SHP77 (cell line): ENCODE results near the gene FAM3B.

Experiments
- DNase-seq, 2 experiments: peaks; one replicate each; lab custom pipeline; 2025; lab: John Stamatoyannopoulos, UW

FAM3B gene

DNA sequence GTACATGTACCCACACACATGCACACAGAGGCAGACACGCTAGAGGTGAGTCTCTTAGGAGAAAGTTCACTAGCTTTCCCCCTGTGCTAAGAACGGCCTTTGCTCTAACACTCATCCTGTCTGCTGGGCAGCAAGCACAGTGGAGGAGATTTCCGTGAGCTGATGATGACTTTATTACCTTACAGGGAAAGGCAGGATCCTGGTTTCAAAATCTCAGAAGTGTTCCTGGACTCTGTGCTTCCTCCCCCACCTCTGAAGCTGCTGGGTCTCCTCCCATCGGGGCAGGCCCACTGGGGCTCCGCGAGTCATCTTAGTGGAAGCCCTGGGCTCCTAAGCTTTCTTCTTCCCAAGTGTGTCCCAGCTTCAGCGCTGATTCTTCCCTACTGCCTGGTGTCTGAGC, 2.7 kb downstream of the FAM3B start:
- DNase-seq = no peak

DNA sequence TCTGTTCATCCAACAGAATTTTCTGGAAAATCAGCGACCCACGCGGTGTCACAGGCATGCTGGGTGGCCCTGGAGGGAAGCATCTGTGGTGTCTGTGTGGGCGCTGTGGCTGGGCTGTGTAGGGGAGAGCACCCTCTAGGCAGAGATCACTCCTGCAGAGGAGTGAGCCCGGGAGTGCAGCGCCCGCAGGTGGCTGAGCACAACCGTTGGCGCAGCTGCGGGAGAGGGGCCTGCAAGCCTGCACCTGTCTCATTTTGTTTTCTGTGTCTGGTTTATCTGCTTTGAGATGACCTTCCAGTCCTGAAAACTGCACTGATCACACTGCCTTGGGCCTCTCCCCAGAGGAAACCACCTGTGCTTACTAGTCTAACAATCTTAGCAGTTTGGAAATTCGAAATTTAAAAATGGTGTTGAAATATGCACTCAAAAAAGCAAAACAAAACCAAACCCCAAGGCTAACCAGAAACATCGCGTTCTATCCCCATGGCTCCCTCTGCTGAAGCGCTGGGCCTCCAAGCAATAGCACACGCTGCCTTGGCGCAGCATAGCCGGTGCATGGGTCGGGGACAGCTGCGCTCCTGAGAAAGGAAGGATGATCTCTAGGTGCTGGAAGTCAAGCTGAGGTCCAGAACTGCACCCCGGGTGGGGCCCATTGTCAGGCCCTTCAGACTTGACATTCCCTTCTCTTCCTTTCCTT, 4.8 kb downstream of the FAM3B start:
- DNase-seq = peak; percentile 15 to 64

DNA sequence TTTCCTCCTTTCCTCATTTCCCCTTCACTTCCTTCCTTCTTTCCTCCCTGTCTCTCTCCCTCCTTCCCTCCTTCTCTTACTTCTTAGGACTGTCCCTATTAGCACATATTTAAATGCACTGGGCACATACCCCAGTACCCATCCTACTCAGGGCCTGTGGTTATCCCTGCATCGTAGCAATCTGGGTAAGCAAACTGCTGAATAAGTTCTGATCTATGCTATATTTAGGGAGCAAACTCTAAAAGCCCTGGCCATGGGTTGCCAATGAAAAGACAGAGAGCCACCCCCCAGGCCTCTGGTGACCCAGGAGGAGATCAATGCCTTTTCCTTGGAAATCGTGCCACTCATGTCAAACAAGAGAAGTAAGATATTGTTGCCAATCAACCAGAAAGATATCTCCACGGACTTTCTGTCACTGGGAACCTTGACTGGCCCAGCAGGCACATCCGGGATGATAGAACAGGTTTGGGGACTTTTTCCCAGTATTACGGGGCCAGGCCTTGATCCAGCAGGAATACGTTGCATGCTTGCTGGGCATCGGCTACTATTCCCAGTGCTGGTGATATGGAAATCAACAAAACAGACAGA, 5.4 kb downstream of the FAM3B start:
- no peak for DNase-seq

DNA sequence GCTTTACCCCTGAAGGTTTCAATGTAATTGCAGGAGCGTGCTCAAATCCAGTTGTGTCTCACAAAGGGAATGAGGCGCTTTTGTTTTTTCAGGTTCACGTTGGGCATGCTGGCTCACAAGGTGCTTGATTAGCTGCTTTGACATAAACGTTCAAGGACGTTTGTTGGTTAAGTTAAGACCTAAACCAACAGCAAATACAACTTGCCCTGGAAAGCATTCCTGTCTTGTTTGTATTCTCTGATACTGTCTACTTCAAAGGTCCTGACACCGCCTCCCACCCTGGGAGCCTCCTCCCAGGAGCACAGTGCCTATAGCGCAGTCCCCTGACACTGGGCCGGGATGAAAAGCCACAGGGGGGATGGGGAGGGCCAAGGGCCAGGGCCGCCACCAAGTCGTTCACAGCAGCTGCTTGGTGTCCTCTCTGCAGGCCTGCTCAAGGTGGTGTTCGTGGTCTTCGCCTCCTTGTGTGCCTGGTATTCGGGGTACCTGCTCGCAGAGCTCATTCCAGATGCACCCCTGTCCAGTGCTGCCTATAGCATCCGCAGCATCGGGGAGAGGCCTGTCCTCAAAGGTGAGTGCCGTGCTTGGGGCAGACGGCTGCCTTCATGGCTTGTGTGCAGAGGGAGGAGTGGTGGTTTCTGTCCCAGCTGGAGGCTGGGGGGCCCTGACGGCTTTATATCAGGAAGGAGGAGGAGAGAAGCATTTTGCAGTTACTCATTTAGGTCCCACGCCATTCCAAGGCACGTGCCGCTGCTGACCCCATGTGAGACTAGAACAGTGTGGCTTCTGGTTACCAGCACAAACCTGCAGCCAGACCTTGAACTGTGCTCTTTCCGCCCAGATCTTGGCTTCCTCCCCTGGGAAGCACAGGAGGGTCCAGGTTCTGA, 6.1 kb downstream of the FAM3B start:
- no peak for DNase-seq

DNA sequence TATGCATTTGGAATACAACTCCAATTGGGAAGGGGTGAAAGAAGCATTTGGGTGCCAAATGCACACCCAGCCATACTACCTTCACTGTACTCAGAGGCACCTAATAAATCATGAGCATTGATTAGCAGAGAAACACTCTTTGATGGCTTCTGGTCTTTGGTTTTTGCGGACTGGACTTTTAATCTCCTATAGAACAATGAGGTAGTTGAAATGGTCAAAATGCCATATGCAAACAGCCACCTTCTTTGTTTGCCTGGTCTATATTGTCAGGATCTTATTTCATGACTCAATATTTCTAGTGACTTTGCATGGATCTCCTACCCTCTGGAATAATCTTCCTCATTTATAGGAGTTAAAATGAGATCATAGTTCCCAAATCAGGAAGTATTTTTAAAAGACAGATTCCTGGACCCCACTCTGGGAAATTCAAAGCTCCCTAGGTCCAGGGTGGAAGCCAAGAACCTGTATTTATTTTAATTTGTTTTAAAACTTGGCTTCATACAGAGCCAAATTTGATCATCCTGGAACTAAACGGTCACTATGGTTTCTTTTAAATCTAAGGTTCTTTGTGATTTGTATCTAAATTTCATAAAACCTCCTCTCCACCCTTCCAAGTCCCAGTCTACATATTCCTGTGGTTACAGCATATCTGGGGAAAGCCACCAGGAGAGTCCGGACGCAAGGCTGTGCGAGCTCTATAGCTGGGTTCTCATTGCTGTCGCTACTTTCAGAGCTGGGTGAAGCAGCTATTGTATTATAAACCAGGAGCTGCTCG, 8.7 kb downstream of the FAM3B start:
- no peak for DNase-seq

DNA sequence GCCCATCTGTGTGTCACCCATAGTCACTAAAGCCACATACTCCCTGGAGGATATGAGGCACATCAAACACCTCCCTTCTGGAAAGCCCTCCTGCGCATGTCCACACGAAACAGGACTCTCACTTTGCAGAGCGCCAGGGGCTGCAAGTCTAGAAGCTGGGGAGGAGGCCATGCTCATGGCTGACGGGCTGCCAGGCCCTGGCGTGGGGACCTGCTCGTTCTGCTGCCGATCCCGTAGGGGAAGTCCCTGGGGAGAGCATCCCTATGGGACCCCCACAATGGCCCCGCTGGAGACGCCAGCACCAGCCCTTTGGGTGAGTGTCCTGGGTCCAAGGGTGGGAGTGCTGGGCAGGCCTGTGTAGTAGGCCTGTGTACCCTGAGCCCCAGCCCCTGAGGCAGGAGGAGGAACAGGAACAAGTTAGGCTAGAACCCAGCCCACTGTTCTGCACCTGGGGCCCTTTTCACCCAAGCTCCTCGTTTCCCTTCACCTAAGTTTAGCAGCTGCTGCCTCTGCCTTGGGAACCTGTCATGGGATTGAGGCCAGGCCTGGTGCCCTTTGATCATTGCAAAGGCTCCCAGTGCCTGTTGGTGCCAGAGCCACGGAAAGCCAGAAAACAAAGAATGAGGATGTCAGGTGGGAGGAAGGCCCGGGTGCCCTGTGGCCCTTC, 9.9 kb downstream of the FAM3B start:
- DNase-seq = no peak

DNA sequence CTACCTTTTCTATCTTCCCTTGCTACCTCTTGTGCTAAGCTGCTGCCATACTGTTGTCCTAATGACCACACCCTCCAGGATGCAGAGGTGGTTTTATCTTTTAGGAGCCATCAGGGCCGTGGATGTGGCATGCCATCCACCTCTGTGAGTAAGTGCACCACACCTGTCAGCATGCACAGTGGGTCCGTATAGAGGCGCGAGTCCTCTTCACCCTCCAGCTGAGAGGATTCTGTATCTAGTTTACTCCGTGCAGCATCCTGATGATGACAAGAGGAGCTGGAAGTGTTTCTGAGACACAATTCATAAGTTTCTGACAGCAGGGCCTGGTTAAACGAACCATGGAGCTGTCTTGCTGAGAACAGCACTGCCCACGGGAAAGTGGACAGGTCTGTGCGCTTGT, 11.2 kb downstream of the FAM3B start:
- no peak for DNase-seq

DNA sequence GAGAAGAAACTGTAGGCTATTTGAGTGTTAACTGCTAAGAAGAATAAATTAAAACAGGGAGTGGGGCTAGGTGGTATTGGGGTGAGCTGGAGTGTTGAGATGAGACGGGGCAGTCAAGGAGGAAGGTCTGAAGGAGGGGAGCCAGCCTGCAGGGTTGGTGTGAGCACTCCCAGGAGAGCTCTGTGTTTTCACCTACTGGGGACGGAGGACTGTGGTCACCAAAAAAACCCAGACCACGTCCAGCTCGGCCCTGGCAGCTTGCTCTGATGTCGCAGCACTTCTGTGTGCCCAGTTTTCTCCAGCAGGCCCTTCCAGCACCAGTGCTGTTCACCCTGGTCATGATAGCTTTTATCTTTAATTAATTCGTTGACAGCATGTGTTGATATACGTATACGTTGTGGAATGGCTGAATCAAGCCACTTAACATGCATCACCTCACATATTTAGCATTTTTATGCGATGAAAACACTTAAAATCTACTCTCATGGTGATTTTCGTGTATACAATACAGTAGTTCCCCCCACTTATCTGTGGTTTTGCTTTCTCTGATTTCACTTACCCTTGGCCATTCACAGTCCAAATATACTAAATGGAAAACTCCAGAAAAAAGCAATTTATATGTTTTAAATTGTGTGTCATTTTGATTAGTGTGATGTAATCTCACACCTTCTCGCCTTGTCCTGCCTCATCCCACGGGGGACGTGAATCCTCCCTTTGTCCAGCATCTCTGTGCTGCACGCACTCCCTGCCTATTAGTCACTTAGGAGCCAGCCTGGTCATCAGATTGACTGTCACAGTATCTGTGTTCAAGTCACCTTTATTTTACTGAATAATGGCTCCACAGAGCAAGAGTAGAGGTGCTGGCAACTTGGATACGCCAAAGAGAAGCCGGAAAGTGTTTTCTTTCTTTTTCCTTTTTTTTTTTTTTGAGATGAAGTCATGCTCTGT, 12.3 kb downstream of the FAM3B start:
- DNase-seq = no peak

DNA sequence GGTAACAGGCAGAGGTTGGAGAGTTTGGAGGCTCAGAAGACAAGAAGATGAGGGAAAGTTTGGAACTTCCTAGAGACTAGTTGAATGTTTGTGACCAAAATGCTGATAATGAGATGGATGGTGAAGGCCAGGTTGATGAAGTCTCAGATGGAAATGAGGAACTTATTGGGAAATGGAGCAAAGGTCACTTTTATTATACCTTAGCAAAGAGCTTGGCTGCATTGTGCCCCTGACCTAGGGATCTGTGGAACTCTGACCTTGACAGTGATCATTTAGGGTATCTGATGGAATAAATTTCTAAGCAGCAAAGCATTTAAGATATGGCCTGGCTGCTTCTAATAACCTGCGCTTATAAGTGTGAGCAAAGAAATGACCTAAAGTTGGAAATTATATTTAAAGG, 17.2 kb downstream of the FAM3B start:
- no peak for DNase-seq

DNA sequence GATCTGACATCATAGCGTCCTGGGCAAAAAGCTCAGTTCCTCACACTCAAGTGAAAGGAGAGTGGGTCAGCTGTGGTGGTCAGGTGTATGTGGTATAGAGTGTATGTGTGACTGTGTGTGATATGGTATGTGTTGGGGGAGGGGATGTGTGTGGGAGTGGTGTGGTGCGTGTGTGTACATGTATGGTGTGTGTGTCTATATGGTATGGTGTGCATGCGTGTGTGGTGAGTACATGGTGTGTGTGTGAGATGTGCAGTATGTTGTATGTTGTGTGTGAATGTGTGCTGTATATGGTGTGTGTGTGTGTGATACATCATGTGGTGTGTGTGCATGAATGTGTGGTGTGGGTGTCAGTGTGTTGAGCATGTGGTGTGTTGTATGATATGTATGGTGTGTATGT, 20.9 kb downstream of the FAM3B start:
- no peak for DNase-seq

DNA sequence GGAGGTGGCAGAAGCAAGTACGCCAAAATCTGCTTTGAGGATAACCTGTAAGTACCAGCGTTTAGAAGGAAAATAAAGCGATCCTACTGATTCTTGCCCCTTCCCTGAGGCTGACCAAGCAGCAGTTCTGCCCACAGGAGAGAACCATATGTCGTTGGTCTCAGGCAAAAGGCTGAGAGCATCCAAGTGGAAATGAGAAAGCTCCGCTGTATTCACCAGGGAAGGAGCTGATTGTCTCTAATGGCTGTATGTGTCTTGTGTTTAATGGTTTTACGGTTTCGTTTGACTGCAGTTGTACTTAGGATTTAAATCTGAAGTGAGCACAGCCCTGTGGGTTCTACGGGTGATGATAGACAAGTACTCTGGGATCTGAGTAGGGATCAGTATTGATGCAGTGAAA, 21.9 kb downstream of the FAM3B start:
- no peak for DNase-seq

DNA sequence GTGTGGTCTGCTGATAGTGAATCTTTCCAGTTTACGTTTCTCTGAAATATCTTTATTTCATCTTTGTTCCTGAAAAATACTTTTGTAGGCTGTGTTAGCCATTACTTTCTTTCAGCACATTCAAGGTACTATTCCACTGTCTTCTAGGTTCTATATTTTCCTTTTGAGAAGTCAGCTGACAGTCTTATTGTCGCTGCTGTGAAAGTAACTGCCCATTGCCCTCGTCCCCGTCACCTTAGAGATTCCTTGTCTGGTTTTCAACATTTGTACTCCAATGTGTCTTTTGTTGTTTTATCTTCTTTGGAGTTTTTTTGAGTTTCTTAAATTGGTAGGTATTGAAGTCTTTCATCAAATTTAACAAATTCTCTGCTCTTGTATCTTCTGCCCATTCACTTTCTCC, 25.4 kb downstream of the FAM3B start:
- no peak for DNase-seq

DNA sequence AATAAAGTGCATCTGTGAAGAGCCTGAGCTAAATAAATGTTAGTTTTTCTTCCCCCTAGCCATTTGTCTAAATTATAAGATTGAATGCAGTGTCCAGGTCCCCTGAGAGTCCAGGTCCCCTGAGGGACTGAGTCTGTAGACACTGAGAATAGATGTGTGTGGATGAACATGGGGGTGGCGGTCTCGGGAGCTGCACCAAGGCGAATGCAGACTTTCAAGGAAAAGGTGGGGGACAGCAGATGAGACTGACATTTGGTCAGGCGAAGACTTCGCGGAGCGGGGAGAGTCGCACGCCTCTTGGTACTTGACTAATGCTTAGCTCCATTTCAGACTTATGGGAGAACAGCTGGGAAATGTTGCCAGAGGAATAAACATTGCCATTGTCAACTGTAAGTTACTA, 27.5 kb downstream of the FAM3B start:
- no peak for DNase-seq

DNA sequence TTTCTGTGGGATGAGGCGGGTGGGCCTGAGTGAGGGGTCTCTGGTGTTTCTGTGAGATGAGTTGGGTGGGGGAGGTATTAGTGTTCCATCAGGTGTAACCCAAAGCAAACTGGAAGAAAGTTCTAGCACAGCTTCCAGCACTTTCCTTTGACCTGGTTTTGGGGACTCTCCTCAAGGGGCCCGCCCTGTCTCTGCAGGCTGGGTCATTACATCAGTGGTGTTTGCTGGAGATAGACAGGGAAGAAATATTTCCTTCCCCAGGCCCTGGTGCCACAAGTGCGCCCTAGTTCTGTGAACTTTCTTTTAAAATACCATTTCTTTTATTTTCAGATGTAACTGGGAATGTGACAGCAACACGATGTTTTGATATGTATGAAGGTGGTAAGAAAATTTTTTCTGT, 28.8 kb downstream of the FAM3B start:
- DNase-seq = no peak

DNA sequence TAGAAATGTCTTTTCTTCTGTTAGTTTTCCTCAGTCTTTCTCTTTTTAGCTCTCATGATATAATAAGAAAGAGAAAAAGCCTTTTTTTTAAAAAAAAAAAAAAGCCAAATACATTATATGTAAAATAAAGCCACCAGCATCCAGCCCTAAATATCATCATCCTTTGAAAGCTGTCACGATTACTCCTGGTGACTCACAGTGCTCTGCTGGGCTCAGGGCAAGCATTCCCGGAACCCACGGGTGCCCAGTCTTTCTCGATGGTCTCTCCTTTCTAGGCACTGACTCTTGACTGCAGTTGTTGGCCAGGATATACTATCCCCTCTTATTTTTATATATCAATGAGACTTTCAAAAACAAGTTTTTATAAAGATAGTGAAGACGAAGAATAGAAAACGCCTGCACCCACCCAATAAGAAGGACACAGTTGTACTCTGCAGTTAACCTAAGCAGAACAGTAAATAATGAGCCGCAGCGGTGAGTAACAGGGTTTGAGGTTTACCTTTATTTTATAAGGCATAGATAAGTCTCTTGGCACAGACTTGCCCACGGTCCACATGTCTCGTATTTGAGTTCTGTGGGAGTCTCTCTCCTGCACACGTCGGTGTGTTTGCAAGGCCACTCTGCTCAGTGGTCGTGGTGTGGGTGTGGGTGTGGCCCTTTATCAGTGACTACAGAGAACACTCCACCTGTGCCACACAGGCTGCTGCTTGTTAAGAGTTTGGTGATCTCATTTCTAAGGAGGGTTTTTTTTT, 29.5 kb downstream of the FAM3B start:
- no peak for DNase-seq

DNA sequence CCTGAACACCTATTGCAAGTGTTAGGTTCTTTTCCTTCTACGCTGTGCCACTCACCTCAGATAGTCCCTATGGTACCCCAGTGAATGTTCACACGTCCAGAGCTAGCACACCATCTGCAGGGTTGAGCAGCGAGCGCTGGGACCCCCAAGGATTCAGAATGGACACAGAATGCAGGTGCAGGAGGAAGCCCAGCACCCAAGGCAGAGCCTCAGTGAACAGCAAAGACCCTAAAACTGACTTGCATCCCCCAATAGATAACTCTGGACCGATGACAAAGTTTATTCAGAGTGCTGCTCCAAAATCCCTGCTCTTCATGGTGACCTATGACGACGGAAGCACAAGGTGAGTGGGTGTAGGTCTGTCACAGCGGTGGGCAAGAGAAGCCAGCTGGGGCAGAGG, 30.2 kb downstream of the FAM3B start:
- no peak for DNase-seq

DNA sequence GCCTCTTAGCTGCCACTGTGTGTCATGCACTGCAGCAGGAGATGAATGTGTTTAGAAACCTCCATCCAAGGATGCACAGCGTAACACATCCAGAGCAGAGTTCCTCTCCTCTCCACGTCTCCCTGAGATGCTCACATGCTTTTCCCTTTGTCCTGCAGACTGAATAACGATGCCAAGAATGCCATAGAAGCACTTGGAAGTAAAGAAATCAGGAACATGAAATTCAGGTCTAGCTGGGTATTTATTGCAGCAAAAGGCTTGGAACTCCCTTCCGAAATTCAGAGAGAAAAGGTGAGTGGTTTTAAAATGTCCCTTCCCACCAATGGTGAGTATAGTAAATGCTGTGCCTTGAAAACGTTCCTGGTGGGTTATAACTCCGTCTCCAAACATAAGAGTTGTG, 31.8 kb downstream of the FAM3B start:
- DNase-seq = no peak

DNA sequence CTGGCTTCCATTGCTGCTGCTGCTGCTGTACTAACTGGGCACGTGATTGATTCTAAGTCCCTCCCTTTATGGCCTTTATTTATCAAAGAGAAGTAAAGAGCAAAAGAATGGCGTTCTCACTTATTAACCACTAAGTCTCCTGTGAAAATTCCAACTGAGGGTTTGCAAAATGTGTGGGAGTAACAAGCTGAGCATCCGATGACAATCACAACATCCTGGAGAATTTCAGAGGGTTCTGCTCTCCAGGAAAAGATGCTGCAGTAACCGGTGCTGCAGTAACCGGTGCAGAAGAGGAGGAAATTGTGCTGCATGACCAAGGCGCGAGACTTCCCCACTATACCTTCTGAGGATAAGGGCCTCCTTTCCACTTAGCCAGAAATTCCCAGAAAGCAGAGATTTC, 32.5 kb downstream of the FAM3B start:
- no peak for DNase-seq

DNA sequence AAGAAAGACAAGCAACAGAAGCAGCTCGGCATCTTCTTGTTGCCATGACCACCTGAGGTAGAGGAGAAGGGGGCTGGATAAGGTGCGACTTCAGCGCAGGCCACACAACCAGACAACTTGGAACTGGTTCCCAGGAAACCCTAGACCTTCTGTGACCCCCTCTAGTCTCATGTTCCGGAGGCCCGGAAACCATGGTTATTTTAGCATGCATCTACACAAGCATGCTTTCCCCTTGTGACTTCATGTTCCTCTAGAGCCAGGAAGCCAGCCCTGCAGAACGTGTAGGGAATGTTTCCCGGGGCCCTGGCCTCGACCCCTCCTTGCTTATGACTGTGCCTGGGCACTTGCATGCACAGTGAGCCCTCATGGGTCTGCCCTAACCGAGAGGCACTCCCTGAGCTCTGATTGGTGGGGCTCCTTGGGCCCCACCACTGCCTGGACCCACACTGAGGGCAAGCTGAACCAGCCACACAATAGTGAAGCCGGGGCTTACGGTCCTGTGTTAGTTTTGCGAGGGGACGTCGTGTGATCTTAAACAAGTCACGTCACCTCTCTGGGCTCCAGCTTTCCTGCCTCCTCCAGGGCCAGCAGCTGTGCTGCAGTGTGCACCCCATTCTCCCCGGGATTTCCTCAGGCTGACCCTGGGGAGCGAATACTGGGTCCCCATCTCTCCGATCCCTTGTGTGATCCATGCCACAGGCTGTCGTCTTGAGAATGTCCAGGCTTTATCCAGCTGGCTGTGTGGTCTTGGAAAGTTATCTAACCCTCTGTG, 33.2 kb downstream of the FAM3B start:
- no peak for DNase-seq
